Inferior parietal cortex (tissue), 1 donor: ENCODE results near the gene GJD4.

Experiments
- DNase-seq: peaks from one replicate; pipeline ENCODE4 v3.0.0-alpha.2; 2016; ENCODE audit errors: extremely low spot score

The GJD4 gene

DNA sequence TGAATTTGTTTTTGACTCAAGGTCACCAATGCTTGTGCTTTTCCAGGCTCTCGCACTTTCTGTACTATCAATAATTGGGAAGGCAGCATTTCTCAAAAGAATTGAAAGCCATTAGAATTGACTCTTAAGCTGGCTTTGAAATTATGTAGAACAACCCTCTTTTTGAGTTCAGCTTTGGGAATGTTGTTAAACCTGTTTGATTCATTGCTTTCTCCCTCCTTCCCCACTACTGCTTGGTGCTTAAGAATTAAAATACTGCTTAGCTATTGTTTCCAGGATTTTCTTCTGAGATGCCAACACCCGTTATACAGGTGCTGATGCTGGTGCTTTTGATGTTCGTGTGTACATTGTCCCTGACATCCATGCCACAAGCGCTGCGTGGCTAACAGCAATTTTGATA, 52.5 kb downstream of the GJD4 start:
- DNase-seq = no peak
